K562 (cell line): Measurements from ENCODE around the gene TGFBR3L. TPM values are rescaled to one million over a fixed set of nuclear protein-coding genes. Genes with fewer than 3 reads are reported as not detected.
A peak's percentile ranks its signal among the peaks of the same experiment; 100 is the strongest.

Experiments used
- AFF1 ChIP-seq, 2 experiments: fragments of 450-650 bp; IDR thresholded peaks; 2 replicates each; pipeline ENCODE4 v1.6.1; 2018; ENCODE audit warnings: mild to moderate bottlenecking in 2 of 2, low read depth in 1 of 2; ENCODE audit not compliant: partially characterized antibody in 2 of 2
- BDP1 ChIP-seq: IDR thresholded peaks from 3 replicates; pipeline ENCODE4 v1.6.1; 2011; ENCODE audit not compliant: insufficient read length, insufficient read depth
- DMBX1 ChIP-seq: fragments of 250-450 bp; sonication (Bioruptor Pico); IDR thresholded peaks from 2 replicates; pipeline ENCODE4 v1.8.0; 2022; ENCODE audit warnings: inconsistent platforms, mild to moderate bottlenecking, moderate library complexity, borderline replicate concordance
- FOXA3 ChIP-seq, 2 experiments: fragments of 450-650 bp in 1 of 2; sonication (generic) in 1 of 2; formaldehyde crosslinking; IDR thresholded peaks in 1 of 2; conservative IDR thresholded peaks in 1 of 2; 2 replicates each; pipeline versions ENCODE4 v1.4.0 to v1.8.0; 2020 to 2022; ENCODE audit warnings: mild to moderate bottlenecking in 2 of 2, missing genetic modification reagents in 1 of 2
- GTF3C2 ChIP-seq: IDR thresholded peaks from 3 replicates; pipeline ENCODE4 v1.6.1; 2011; ENCODE audit warnings: borderline replicate concordance, mild to moderate bottlenecking, moderate library complexity; ENCODE audit not compliant: insufficient read length; ENCODE audit errors: extremely low read depth
- HIVEP1 ChIP-seq: fragments of 250-450 bp; sonication (Bioruptor Pico); IDR thresholded peaks from 2 replicates; pipeline ENCODE4 v1.4.0; 2020; ENCODE audit warnings: mild to moderate bottlenecking
- RB1 ChIP-seq: fragments of 450-650 bp; IDR thresholded peaks from 2 replicates; pipeline ENCODE4 v1.6.1; 2017; ENCODE audit warnings: low read depth, mild to moderate bottlenecking
- SMARCE1 ChIP-seq: fragments of 450-650 bp; IDR thresholded peaks from 2 replicates; pipeline ENCODE4 v1.7.1; 2016; ENCODE audit warnings: mild to moderate bottlenecking
- TGIF2 ChIP-seq: sonication (generic); formaldehyde crosslinking; IDR thresholded peaks from 2 replicates; pipeline ENCODE4 v1.8.1; 2022; ENCODE audit warnings: mild to moderate bottlenecking, missing genetic modification reagents, moderate library complexity
- ZNF778 ChIP-seq: fragments of 450-650 bp; formaldehyde crosslinking; IDR thresholded peaks from 2 replicates; pipeline ENCODE4 v1.4.0; 2020; ENCODE audit warnings: mild to moderate bottlenecking, moderate library complexity
- polyA plus RNA-seq, 8 experiments: library from polyadenylated mRNA; depleted of rRNA in 4 of 8; stranded (reverse) in 5 of 8; unstranded in 3 of 8; fragments of >200 nt; fragmentation: Nextera tagmentation in 2 of 8; fragmentation: Illumina TruSeq in 1 of 8; extraction: Ambion mirVana in 2 of 8; extraction: Trizol in 1 of 8; gene quantifications; 2 replicates each; pipeline versions ENCODE4 v1.2.1 to v1.2.3, GENCODE V29; 2011 to 2014; ENCODE audit warnings: inconsistent platforms in 1 of 8, missing spikeins in 1 of 8
- total RNA-seq, 7 experiments: library from RNA; depleted of rRNA in 6 of 7; stranded (reverse); fragments of >200 nt in 6 of 7; fragmentation: Illumina TruSeq in 2 of 7; extraction: Trizol in 2 of 7; gene quantifications; 2 replicates each; pipeline versions ENCODE4 v1.2.1 to v1.2.3, GENCODE V29; 2011 to 2021; ENCODE audit warnings: low replicate concordance in 1 of 7
- TF ChIP-seq, protein P1 (sequence below): fragments of 450-650 bp; formaldehyde crosslinking; conservative IDR thresholded peaks from 2 replicates; pipeline ENCODE4 v1.4.0; 2022; ENCODE audit warnings: mild to moderate bottlenecking, missing genetic modification characterization
- TF ChIP-seq, protein P2 (sequence below): fragments of 150-350 bp; conservative IDR thresholded peaks from 2 replicates; pipeline ENCODE4 v1.6.1; 2014; ENCODE audit warnings: low read length
- TF ChIP-seq, protein P3 (sequence below): fragments of 450-650 bp; IDR thresholded peaks from 2 replicates; pipeline ENCODE4 v1.6.1; 2016; ENCODE audit warnings: antibody characterized with exemption

TGFBR3L gene
- total and polyA plus RNA-seq, 9 of the 15 experiments (the other 6 are each of a cell fraction or from before 2014, with no cell fraction given), result not detected

GRCh38 chr19:7903244-7904073 is 11.2 kb upstream of the TGFBR3L start, which contains the start of gene MAP2K7 (continued):
- TF ChIP-seq AFF1 (IDR thresholded peaks at IDR 0.05; ENCODE audit: low read depth in 1 of 2, partially characterized antibody in 2 of 2) (no peak), FOXA3 (CRISPR knock-in tag; conservative IDR thresholded peaks at IDR 0.05 in 1 of 2, IDR thresholded peaks at IDR 0.05 in 1 of 2) (0 out of 4 replicates have a peak, but pooled peaks of 1 of the 2 experiments have one; percentile 35), BDP1 (no peak), HIVEP1 (CRISPR knock-in tag) (no peak), GTF3C2 (no peak), RB1 (peak; percentile 93), ZNF778 (CRISPR knock-in tag) (no peak), SMARCE1 (no peak; the same call in 1 of the 2 replicates), DMBX1 (CRISPR knock-in tag) (no peak), TGIF2 (CRISPR knock-in tag) (no peak)
- TF ChIP-seq, protein P1, sequence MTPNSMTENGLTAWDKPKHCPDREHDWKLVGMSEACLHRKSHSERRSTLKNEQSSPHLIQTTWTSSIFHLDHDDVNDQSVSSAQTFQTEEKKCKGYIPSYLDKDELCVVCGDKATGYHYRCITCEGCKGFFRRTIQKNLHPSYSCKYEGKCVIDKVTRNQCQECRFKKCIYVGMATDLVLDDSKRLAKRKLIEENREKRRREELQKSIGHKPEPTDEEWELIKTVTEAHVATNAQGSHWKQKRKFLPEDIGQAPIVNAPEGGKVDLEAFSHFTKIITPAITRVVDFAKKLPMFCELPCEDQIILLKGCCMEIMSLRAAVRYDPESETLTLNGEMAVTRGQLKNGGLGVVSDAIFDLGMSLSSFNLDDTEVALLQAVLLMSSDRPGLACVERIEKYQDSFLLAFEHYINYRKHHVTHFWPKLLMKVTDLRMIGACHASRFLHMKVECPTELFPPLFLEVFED (CRISPR knock-in tag), result peak; percentile 45; the same call in 1 of the 2 replicates
- TF ChIP-seq, protein P2, sequence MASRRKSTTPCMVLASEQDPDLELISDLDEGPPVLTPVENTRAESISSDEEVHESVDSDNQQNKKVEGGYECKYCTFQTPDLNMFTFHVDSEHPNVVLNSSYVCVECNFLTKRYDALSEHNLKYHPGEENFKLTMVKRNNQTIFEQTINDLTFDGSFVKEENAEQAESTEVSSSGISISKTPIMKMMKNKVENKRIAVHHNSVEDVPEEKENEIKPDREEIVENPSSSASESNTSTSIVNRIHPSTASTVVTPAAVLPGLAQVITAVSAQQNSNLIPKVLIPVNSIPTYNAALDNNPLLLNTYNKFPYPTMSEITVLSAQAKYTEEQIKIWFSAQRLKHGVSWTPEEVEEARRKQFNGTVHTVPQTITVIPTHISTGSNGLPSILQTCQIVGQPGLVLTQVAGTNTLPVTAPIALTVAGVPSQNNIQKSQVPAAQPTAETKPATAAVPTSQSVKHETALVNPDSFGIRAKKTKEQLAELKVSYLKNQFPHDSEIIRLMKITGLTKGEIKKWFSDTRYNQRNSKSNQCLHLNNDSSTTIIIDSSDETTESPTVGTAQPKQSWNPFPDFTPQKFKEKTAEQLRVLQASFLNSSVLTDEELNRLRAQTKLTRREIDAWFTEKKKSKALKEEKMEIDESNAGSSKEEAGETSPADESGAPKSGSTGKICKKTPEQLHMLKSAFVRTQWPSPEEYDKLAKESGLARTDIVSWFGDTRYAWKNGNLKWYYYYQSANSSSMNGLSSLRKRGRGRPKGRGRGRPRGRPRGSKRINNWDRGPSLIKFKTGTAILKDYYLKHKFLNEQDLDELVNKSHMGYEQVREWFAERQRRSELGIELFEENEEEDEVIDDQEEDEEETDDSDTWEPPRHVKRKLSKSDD, result no peak
- TF ChIP-seq, protein P3, sequence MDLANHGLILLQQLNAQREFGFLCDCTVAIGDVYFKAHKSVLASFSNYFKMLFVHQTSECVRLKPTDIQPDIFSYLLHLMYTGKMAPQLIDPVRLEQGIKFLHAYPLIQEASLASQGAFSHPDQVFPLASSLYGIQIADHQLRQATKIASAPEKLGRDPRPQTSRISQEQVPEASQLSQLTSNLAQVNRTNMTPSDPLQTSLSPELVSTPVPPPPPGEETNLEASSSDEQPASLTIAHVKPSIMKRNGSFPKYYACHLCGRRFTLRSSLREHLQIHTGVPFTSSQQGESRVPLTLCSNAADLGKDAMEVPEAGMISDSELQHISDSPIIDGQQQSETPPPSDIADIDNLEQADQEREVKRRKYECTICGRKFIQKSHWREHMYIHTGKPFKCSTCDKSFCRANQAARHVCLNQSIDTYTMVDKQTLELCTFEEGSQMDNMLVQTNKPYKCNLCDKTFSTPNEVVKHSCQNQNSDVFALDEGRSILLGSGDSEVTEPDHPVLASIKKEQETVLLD, result peak; percentile 100
